HG02840 (cell line): ENCODE data around the gene HIPK2.

Source experiments
- ATAC-seq: cut with Tn5 transposase; IDR thresholded peaks from one replicate; pipeline ENCODE4 v1.9.1; 2021; ENCODE audit warnings: mild to moderate bottlenecking, moderate library complexity, moderate number of reproducible peaks; ENCODE audit not compliant: unreplicated experiment, low FRiP score

Gene HIPK2

DNA sequence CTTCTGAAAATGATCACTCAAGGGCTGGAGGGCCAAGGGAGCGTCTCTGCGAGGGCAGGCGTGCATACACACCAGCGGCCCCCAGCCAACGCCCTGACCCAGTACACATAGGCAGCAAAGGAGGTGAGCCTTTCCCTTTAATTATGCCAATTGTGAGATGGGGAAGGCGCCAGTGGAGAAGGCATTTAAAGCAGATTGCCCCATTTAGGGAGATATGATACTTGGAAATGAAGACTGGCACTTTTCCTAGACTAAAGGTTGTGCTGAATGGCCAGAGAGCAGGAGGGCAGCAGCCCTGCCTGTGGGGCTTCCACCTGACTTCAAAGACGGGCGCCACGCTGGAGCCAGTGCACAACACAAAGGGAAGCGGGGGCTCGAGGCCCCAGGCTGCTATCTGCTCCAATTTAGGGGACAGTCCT is 24.1 kb downstream of the HIPK2 start:
- no peak for ATAC-seq

DNA sequence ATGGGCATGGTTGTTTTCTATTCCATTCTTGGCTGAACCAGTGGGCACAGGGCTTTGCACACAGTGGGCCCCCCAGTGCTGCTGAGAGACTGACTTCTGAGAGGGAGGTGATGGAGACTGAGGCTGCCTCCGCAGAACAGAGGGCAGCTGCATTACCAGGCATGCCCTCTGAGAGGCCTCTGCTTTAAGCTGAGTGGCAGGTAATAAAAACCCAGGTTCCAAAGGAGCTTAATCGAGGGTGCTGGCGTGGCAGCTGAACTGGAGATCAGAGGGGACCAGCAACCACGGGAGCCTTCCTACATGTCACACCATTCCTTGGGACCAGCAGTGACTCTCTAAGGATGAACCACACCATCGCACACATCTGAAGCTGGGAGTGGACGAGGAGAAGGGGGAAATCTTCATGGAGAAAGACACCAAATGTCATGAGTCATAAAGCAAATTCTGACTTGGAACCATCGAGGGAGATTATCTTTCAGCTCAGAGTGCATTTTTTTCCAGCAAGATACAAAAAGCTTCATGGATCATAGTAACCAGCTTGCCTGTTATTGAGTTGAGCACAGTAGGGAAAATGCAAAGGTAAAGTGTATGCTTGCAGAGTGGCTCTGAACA is 24.6 kb downstream of the HIPK2 start:
- no peak for ATAC-seq

DNA sequence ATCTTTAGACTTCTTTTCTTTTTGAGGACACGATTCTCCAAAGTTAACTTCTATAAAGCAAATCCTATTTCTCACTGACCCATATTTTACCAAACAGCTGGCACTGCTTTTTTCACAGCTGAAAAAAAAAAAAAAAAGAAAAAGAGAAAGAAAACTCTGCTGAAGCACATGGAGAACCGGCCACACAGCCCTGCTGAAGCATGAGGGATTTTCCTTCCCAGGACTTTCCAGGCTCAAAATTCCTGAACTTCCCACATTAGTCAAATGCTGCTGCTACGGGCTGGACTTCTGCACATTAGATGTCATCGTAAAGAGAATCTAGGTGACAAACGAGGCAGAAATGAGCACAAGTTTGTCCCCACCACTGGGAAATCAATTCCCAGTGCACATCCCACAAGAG is 25.2 kb downstream of the HIPK2 start:
- no peak for ATAC-seq

DNA sequence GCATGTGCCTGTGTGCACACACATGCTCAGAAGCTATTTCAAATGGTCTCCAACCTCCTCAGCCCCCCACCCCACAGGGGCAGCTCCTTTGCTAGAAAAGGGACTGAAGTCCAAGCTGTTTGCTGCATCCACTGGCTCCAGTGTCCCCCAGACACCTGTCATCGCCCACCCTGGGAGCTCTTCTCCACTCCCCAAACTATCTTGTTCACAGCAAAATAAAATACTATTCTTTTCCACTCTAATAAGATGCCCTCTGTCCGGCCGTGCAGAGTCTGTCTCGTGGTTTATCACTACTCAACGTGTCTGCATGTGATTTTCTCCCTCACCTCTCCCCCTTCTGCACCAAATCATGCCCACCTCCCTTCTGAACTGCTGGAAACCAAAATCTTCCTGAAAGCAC is 25.6 kb downstream of the HIPK2 start:
- ATAC-seq = no peak

DNA sequence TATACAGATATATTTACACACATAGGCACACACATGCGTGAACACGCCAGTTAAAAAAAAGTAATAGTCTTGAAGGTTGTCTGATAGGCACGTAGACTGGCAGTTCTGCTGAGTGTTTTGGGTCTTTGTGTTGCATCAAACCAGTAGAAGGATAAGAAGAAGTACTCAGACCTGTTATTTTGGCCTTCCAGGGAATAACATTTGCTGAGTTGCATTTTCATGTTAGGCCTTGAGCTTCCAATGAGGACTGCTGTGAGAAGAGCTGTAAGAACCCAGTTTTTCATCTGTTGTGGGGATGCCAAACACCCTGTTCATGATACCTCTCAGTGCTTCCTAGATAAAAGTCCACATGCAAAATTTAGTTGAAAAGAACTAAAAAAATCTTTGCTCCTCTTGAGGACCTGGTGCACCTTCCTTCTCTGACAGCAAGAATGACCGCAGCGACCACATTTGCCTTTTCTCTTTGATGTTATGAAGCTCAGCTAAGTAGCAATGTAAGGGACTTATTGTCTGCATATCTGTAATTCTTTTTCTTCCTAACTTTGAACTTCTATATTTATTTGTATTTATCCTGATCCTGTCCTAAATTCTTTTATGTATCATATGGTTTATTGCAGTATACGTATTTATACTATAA is 27.2 kb downstream of the HIPK2 start:
- ATAC-seq = no peak

DNA sequence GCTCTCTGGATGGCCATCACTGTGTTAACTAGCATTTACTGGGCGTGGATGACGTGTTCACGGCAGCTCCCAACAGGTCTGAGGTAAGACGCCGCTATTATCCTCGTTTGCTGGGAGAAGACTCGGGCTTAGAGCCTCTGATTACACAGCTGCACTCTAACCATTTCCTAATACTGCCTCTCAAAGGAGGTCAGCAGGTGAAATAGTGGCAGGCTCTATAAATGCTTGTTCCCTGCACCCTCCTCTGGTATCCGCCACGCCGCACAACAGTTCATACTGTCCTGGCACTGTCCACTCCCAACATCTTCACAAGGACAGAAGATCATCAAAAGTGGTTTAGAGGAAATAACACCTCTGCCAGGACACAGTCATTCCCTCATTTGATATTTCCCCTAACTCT is 28.3 kb downstream of the HIPK2 start:
- ATAC-seq = no peak

DNA sequence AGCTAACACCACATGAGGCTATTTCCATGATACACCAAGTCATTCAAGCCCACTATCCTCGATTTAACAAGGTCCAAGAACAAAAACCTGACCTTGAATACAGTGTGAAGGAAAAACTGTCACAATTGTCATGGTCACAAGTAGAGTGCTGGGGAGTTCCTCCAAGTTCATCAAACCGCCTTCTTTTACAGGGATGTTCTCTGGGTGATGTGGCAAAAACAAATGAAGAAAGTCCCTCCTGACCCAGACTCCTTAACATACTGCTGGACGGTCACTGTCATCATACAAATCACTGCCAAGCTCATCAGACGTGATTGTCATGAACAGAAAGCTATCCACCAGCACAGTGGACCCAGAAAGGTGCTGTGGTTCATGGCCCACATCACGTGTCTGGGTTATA is 28.9 kb downstream of the HIPK2 start:
- no peak for ATAC-seq

DNA sequence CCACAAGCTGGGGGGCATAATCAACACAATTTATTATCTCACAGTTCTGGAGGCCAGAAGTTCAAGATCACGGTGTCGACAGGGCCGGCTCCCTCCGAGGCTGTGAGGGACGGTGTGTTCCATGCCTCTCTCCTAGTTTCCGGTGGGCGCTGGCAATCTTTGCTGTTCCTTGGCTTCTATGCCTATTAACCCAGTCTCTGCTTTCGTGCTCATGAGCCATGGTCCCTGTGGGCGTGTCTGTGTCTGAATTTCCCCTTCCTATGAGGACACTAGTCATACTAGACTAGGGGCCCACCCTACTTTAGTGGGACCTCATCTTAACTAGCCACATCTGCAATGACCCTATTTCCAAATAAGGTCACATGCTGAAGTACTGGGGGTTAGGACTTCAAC is 29.4 kb downstream of the HIPK2 start:
- ATAC-seq = no peak

DNA sequence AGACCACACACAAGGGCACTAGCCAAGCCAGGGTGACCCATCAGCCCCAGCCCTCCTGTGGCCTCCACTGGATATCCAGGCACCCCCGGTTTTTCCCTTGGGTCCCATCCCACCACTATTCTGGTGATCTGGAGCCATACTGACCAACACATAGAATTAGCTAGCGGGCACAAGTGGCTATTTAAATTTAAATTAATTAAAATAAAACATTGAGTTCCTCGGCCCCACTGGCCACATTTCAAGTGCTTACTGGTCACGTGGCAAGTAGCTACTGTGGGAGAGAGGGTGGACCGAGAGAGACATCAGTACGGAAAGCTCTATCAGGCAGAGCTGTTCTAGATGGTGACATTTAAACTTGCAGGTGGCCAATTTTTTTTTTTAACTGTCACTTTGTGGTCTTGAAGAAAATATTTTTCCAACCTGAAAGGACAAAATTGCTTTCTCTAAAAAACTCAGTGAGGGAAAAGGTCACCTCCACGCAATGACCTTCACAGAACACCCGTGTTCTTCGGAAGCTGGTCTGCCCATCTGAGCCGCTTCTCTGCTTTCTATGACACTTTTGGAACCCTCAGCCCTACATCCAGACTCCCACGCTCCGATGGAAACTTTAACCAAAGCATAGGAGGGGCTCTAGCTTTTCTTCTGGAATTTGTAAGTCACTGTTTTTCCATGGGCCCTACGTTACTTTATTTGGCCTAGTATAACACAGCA is 30.0 kb downstream of the HIPK2 start:
- ATAC-seq = no peak

DNA sequence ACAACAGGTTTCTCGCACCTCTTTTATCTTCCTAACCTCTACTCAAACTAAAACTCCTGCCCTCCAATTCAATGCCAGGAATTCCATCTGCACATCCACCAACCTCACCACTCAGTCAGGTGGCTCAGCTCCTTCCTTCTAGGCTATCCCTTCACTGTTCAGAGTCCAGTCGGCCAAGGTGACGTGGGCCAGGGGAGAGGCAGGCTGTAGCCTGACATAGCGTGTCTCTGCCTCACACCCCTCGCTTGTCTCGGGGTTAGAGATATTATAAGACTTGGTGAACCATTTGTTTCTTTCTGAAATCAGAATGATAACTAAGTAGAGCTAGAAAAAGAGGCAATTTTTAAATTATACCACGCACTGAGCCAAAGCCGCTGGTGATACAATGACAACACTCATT is 31.1 kb downstream of the HIPK2 start:
- ATAC-seq = no peak

DNA sequence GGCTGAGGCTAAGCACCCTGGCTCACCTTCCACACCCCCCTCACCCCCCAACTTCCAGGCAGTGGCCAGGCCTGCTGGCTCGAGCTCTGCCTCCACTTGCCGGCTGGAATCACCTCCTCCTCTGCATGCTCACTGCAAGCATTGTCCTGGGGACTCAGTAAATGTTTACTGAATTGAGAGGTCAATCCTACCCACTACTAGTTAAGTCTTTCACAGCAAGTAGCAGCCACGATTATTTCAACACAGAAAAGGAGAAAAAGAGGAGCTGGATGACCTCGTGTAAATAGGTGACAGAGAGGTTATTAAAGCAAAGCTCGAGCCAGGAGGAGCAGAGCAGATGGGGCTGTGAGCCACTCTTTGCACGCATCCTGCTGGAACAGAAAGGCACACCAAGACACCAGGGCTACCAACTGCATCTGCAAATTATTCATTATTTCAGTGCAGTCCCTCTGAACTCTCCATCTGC is 32.1 kb downstream of the HIPK2 start:
- no peak for ATAC-seq

DNA sequence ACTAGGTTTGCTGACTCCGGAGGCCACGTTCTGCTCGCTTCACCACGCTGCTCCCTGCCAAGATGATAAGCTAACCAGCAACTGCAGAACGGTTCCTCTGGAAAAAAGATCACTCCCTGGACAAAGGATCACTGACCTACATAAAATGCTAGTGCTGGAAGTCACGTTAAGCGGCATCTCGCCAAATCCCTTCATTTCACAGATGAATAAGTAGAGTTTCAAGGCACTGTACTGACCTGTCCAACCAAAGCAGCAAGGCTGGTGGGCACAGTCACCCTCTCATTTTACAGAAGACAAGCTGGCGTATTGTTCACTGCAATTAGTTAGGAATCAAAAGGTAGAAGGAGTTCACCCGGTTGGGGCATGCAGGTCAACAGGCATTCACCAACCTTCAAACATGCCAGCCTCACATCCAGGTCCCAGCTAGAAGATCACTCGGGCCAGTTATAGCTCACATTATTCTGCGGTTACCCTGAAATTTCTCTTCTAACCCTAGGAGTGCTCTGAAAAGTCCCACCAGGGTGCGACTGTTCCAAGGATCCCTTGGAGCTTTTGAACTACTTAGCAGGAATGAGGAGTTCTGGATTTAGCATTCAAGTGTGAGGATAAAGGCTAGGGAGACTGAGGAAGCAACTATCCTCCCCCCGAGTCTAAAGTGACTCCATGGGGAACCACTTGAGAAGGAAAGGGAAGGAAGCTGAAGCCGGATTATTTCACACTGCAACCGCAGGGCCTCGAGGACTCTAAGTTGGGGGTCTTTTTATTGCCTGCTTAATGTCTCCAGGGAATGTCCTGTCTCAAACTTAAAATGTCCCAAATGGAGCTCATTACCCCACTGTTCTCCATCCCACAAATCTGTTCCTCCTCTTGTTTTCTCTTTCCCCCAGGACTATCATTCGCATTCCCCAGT is 32.8 kb downstream of the HIPK2 start:
- no peak for ATAC-seq

DNA sequence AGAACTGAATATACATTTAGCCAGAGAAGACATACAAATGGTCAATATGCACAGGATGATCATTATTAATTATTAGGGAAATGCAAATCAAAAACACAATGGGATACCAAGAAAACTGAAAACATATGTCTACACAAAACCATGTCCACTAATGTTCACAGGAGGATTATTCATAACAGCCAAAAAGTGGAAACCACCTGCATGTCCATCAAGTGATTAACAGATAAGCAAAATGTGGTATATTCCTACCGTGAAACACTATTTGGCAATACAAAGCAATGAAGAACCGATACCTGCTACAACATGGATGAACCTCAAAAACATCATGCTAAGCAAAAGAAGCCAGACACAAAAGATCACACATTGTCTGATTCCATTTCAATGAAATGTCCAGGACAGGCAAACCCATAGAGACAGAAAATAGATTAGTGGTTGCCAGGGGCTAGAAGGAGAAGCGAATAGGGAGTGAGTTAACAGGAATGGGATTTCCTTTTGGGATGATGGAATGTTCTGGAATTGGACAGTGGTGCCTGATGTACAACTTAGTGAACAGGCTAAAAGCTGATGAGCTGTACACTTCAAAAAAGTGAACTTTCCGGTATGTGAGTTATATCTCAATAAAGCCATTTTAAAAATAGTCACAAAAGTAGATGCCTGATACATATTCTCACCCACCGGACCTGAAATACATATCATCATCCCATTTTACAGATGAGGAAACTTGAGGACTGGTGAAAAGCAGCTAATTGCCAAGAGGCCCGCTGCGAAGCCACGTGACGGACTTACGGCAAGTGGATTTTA is 33.6 kb downstream of the HIPK2 start:
- ATAC-seq = no peak

DNA sequence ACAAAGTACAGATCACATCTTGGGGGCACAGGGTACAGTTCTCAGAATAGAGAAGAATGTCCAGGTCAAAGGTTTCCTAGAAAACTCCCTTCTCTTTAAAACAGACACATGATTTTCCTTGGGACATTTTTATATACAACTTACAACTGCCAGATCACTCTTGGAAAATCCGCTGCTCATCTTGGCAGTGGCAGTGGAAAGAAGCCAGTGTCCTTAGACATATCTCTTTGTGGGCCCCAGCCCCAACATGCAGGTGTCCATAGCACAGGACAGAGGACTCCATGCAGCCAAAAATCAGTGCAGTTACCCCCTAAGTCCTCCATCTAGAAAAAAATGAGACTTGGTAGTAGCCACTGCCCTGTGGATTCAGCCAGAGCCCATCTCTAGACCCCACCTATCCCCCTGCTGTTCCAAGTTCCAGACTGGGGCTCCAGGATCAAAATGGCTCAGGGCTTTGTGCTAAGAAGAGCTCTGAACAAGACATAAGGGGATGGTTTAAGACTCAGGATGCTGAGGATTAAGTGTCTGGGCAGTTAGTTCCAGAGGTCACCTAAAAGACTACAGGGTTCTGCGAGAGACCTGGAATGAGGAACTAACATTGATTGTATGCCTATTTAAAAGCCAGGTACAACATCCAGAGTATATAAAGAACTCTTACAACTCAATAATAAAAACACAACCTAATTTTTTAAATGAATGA is 34.4 kb downstream of the HIPK2 start:
- no peak for ATAC-seq

DNA sequence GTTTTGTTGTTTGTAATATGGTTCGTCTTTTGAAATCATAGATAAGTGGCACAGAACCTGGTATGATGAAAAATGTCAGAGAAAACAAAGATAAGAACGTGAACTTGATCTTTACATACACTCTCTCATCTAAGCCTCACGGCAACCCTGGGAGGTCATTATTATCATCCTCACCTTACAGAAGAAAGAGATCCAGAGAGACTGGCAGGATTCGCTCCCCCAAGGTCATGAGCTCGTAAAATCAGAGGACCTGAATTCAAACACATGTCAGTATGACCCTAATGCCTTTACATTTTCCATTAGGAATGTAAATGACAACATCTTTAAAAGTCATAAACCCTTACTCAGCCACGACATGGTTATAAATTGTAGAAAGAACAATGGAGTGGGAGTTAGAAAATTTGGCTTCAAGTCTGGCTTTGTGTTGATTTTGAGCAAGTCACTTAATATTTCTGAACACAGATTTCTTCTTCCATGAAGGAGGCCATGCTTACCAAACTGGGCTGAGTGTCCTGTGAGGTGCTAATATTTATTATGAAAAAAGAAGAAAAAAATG is 35.9 kb downstream of the HIPK2 start:
- ATAC-seq = no peak

DNA sequence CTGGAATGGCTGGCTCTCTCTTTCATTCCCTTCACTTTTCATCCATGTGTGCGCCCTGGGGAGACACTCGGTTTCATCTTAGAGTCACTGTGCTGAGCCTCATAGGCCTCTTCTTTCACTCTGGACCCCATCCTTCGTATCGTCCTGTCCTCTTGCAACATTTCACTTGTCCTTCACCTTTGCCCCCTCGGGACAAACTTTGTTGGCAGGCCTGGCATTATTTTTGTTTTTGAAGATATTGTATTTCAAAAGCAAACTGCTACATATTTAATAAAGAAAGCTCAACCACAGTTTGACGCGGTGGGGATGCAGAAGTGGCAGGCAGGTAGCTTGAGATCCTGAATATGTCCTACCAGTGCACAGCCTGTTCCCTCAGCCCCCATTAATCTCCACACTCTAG is 36.6 kb downstream of the HIPK2 start:
- ATAC-seq = no peak

DNA sequence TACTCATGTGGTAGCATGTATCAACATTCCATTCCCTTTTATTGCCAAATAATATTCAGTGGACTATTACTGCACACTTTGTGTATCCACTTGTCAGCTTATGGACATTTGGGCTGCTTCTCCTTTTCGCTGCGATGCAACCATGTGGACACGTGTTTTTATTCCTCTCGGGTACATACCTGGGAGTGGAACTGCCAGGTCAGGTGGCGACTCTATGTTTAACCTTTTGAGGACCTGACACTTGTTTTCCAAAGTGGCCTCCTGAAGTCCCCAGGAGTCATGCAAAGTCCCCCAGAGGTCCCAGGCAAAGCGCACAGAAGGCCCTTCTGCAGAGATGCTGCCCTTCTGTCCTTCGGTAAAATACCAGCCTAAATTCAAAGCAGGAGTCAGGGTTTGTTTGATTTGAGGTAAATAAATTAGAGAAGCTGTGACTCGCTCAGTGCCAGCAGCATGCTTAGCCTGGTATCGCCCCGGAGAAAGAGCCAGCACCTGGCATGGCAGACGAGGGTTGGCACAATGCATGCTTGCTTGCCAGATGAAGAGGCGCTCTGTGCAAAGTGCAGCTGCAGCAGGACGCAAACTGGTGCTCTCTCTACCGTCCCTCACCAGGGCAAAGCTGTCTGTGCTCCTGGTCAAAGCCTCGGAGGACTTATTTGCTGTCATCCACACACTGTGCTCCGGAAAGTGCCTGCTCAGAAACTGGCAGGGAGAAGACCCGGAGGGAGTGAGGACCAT is 37.8 kb downstream of the HIPK2 start:
- no peak for ATAC-seq

DNA sequence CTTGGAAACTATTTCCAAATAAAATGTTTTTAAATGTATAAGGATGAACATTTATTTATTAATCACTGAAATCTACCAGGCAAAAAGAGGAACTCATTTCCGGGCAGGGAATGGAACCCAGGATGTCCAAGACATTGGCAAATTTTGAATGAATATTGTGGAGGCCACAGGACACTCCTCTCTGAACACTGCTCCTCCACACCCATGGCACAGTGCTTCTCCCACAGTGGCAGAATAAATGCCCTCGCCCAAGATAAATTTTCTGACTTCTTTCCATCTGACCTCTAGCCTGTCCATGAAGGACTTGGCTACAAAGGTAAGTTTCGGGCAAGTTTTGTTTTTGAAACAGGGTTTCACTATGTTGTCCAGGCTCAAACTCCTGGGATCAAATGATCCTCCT is 39.0 kb downstream of the HIPK2 start:
- ATAC-seq = no peak

DNA sequence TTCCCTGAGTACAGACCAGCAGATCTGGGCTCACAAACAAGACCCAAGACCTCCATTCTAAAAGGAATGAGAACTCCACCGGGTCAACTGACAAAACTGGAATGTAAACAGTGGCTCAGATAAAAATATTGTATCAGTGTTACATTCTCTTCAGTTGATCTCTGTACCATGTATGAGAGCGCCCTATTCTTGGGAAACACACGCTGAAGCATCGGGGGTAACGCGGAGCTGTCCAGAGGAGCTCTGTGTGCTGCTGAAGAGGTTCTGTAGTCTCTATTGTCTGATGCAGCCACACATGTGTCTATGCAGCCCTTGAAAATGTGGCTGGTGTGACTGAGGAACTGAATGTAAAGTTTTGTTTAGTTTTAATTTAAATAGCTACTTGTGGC is 39.7 kb downstream of the HIPK2 start:
- ATAC-seq = no peak
